ENCODE measurements around the gene IL1RAPL2.
"Not testable (repeated sequence)": the region's sequence is repeated elsewhere in the genome, so short reads cannot be mapped to it uniquely, and the experiment has no call there.

IL1RAPL2 gene

DNA sequence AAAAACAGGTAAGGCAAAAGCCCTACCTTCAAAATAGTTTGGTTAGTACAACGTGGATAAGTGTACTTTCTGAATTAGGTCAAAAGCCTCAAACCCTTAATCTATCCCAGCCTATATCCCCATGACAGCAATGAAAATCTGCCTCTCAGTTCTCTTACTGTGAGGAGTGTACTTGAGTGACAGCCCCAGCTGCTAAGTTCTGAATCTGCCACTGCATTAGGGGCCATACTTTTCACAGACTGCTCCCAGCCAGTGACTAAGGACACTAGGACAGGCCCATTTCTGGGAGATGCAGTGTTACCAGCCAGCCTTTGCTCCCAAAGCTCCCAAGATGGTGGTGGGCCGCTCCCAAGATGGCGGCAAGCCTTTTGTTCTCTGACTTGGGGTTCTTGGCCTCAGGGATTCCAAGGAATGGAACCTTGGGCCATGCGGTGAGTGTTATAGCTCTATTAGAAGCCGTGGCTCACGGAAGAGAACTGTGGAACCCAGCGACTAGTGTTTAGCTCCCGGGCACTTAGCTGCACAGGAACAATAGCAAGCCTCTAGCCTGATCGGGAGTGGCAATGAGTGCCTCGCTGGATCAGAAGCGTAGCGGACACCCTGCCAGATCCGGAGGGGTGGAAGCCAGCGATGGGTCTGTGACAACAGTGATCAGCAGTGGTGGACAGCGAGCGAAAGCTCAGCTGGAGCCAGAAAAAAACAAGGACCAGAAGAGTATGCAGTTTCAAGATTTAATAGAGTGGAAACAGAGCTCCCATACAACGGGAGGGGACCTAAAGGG lies 1080.8 kb downstream of the IL1RAPL2 start:
- no peak for DNase-seq

DNA sequence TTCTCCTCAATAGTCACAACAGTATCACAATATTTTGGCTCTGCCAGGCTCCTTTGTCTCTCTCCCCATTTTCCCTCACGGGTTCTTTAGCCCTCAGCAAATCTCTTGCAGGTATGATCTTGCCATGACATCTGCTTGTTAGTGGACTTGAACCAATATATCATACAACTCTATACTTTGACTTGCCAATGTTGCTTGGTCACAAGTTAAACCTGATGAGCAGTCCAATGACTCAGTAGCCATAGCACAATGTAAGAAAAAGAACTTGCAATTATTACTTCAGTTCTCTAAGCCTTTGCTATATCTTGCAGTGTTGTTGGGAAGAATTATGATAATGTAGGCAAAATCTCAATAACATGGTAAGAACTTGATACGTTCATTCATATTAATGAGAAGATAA lies 1081.8 kb downstream of the IL1RAPL2 start:
- no peak for DNase-seq

DNA sequence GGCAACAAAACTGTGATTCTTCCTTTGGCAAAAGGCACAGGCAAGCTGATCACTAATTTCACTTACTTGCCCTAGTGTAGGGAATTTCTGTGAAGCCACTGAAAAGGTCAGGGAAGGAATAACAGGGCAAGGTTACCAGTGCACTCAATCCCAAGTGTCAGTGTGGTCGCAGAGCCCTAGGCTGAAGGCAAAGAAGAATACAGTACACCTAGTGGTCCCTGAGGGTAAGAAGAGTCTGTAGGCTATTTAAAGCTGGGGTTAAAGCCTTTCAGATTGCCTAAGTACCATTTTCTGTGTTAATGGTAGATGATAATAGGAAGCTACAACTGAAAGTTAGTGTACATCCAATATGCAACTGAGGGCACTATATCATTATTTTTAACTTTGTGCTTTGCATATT lies 1082.7 kb downstream of the IL1RAPL2 start:
- DNase-seq: no peak

DNA sequence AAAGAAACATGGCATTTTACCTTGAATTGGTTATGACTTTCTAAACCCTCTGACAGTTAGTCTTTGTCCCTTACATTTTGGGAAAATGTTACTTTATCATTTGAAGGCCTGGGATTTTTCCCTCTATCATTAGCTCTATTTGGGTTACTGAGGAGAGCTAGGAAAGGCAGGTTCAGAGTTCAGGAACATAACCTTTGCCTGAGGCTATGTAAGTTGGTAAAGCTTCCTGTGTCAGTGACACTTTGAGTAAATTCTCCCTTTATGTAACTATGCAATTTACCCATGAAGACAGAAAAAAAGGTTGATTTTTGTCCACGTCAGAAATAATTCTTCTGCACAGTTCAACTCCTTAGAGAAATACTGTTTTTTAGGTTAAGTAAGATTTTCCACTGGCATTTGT lies 1084.6 kb downstream of the IL1RAPL2 start:
- no peak for DNase-seq

DNA sequence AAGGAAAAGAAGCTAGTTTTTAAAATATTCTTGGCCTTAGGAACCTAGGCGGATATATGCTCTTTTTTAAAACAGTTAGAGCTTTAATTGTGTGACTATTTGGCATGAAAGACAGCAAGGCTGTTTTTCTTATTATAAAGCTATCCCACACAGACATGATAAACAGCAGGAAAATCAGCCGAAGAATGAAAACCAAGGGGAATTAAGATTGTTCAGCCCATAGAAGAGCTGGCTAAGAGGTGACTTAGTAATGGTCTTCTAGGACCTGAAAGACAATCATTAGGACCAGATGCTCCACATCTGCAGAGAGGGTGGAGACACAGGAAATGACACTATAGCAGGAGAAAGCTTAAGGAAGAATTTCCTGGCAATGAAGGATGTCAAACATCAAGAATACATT lies 1085.0 kb downstream of the IL1RAPL2 start:
- DNase-seq: no peak

DNA sequence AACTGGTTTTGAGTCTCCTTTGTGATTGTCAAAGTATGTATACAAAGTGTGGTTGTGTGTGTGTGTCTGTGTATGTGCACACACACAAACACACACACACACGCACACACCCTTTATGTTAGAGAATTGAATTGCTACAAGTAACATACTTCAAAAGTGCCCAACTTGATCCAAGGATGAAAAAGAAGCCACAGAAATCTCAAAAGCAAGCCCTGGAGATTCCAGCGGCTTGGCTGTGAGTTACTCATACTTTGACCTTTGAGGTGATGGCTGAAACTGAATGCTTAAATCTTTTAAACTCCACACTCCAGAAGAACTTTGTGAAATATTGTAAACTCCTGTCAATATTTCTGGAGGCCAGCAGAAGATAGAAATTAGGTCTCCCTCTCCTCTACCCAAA lies 1087.9 kb downstream of the IL1RAPL2 start:
- no peak for DNase-seq

DNA sequence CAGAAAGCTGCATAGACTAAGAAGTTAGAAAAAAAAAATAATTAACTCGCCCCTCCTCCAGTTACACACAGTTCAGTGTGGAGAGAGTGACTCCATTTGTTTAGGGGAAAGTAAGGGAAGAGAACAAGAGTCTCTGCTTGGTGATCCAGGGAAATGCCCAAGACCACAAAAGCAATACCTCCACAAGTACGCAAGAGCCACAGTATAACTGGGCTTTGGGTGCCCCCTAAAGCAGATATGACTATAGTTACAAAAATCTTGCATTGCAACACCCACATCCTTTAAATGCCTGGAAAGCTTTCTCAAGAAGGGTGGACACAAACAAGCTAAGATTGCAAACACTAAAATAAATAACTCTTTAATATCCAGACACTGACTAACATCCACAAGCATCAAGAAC lies 1092.1 kb downstream of the IL1RAPL2 start:
- DNase-seq: no peak

DNA sequence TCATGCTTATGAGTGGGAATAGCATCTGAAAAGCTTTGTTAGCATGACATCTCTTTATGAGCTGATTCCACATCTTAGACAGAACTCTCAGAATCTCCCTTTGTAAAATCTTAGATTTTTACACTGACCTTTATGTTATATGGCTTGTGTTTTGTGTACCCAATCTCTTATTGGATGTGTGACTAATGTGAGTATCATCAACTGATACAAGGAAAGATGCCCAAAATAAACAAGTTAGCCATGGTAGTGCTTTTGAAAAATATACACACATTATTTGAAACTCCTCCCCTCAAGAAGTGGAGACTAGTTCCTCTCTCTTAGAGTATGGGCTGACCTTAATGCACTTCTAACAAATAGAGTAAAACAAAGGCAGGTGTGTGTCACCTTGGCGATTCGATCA lies 1096.2 kb downstream of the IL1RAPL2 start:
- no peak for DNase-seq

DNA sequence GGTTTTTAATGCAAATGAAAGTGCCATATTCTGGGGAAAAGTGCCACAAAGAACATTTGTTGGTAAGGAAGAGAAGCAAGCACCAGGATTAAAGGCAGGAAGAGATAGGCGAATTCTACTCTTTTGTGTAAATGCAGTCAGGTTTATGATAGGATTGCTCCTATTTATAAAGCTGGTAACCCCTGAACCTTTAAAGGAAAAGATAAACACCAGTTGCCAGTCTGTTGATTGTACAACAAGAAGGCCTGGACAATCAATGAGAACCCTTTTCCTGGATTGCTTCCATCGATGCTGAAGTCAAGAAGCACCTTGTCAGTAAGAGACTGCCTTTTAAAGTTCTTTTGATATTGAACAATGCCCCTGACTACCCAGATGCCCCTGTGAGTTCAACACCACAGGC lies 1098.2 kb downstream of the IL1RAPL2 start:
- no peak for DNase-seq

DNA sequence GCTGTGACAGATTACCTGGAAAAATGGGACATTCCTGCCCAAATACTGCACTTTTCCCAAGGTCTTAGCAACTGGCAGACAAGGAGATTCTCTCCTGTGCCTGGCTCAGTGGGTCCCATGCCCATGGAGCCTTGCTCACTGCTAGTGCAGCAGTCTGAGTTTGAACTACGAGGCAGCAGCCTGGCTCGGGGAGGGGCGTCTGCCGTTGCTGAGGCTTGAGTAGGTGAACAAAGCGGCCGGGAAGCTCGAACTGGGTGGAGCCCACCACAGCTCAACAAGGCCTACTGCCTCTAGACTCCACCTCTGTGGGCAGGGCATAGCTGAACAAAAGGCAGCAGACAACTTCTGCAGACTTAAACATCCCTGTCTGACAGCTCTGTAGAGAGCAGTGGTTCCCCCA lies 1118.3 kb downstream of the IL1RAPL2 start:
- DNase-seq: not testable (repeated sequence)

DNA sequence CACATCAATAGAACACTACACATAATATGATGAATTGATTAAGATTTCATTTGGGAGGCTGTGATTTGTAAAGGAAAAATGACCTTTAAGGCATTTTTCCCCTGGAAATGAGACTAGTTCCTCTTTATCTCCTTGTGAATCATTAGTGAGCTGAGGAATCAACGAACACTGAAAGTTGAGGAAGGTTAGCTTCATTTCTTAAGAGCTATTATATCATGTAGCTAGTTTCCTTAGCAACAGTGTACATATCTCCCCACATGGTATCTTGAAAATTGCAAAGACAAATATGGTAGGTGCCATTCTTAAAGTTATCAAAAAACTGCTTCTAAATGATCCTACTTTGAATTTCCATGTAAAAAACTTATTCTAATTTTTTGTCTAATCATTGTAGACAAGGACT lies 1128.8 kb downstream of the IL1RAPL2 start:
- no peak for DNase-seq

DNA sequence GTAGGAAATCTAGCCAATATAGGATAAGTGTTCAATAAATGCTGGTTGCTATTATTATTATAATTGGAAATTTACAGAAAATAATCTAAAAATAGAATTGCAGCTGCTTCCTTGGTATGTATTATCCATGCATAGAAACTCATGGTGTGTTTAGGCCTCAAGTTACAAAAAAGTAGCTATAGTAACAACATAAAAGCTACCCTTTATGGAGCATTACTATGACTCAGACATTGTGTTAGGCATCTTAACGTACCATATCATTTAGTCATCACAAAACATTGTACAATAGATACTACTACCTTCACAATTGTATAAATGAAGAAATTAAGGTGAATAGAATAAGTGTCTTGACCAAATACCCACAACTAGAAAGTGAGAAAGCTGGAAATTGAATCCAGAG lies 1129.5 kb downstream of the IL1RAPL2 start:
- no peak for DNase-seq

DNA sequence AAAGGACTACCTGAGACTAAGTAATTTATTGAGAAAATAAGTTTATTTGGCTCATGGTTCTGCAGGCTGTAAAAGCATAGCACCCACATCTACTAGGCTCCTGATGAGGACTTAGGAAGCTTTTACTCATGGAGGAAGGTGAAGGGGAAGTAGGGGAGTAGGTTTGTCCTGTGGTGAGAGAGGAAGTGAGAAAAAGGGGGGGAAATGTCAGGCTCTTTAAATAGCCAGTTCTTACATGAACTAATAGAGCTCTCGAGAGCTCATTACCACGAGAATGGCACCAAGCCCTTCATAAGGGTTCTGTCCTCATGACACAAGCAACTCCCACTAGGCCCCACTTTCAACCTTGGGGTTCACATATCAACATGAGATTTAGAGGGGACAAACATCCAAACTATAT lies 1130.9 kb downstream of the IL1RAPL2 start:
- DNase-seq: no peak

DNA sequence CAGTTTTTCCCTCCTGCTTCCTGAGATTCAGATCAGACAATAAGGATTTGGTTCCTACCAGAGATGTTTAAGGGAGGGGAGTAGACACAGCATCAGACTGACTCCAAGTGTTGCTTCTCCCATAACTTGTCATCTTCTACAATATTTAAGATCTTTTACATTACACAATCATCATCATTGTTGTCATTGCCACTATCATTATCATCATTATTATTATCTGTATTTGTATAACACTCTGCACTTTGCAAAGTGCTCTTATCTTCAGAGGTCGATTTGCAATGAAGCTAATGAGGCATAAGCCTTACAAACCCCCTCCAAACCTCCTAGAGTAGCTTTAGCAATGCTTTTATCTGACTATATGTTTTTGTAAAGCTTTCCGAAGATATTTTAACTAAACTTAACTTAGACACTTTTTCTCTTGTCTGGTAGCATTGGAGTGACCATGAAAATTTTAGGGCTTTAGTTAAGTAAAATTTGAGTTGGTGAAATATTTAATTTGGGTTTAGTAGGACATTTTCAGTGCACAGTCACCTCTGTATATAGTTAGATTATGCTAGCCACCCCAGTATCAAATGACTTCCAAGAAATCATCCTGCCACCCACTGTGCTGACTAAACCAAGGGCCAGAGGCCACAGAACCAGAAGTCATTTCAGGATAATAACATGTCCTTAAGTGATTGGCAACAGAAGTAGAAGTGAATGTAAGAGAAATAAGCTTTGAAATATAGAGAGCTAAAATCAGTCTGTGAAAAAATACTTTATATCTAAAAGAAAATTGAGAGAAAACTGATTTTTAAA lies 1132.2 kb downstream of the IL1RAPL2 start:
- no peak for DNase-seq

DNA sequence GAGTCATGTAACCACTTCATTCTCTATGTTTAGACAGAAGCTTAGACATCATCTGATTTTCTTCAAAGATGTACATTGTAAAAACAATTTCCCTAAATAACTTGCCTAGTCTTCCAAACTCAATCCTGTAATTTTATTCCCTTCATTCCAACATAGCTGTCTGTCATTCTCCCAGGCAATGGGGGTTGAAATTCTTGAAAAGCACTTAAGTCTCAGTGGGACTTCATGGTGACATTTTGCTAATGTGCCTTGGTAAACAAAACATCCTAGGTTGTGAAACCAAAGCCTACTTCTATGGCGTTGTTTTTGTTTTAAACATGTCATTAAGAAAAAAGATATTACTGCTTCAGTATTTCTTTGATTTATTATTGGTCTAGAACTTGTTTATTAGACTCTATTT lies 1134.3 kb downstream of the IL1RAPL2 start:
- DNase-seq: no peak

DNA sequence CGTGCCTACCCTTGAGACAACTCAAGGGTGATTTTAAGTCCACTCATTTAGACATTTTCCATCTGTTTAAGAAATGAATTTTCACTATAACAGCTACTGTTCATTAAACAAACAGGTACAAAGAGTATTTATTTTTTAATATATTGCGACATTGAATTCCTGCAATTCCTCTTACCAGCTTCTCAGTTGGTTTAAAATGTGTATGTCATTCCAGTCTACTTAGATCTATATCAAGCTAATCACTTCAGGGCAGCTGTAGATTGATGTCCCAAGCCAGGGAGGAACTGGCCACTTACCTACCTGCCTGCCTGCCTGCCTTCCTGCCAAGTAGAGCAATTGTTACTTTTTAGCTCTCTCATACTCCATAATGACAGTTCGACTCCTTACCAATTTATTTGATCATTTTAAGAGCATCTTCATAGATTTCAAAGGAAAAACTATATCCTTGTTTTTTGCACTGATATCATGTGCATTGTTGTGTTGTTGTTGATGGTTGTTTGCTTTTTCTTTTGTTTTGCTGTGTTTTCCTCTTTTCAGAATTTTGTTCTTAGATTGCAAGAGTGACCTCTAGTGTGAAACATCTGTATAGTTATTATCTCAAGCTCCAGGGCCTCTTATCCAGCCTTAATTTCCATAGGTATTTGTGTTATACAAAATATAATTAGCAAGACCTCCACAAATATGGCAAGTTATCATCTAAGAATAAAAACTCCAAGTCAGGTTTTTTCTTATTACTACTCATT lies 1135.5 kb downstream of the IL1RAPL2 start:
- DNase-seq: no peak

DNA sequence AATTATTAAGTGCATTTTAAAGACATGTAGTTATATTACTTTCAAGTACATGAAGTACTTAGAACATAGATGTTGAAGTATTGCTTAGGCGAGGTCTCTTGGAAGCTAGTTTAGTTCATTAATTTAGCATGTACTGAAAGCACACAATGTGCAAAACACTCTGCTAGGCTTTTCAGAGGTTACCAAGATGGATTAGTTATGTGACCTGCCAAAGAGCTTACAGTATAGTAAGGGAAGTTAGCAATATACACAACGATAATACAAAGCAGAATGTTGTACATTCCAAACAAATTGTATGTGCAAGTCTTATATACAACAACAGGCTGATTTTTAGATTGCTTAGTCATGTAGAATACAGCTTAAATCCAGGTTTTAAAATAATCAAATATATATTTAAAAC lies 1137.9 kb downstream of the IL1RAPL2 start:
- DNase-seq: no peak

DNA sequence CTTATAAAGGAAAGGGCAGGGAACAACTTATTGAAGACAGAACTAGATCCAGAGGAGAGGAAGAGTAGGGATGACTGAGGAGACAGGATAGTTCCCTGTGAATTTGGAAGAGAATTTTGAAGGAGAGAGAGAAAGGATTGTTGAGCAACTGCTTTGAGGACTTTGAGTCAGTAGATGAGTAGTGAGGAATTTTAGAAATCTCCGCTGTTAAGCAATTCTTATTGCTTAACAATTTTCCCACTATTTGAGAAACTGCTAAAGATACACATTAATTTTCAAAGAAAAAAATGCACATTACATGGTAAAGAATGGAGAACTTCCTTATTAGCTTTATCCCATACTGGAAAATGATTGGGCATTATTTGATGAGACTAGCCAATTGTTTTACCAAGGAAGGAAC lies 1140.0 kb downstream of the IL1RAPL2 start:
- no peak for DNase-seq

DNA sequence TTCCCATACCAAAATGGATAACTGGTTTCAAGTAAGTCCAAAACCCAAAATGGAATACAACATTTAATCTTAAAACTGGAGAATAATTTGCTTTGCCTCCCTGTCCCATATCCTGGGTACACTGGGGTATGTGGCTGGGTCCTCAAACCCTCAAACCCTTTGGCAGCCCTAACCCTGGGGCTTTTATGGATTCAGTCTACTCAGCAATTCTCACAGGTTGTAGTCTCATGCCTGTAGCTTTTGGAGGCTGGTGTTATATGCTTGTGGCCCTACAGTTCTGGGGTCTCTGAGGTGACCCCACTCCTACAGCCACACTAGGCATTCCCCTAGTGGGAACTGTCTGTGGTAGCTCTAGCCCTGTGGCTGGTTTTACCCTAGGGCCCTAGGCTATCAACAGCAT lies 1145.8 kb downstream of the IL1RAPL2 start:
- no peak for DNase-seq

DNA sequence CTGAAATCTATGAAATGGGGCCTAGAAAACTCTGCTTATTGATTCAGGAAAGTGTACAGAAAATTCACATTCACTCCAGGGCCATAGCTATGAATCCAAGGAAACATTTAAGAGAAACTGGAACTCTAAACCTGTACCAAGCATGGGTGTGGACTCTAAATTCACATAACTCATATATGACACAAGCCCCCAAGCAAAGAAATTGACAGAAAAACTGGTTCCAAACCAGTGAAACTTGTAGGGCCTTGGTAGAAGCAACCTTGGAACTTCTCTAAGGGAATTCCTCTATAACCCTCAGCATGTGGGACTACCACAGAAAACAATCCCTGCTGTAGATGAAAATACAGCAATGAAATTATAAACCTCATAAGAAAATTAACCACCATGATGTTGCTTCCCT lies 1149.7 kb downstream of the IL1RAPL2 start:
- no peak for DNase-seq

DNA sequence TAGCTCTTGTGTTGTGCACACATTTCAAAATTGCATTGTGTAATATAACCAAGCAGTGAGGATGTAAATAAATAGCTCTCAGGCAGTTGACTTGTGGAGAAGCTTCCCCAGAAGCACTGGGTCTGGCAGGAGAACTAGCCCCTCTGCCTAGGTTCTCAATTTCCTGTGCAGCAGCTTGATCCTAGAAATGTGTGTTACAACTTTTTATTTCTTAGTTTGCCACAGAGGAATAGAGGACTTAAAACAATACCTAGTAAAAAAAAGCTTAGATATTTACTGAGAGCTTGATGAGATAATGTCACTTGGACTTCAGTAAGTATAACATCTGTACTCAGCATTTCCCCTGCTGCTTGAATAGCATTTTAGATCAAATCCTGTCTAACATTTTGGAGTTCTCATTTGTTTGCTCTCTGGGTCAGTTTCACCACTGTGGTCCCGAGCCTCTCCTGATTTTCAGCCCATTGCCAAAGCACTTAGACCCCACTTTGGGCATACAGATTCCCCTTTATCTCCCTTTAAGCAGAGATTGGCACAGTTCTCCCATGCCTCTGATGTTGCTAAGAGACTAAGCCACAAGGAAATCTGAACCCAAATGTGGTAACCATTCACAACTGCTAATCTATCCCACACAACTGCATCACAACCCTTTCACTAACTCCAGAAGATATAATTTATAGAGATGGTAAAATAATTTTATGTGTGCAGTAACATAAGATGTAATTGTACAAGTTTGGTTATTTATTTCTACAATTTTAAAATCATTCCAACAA lies 1158.2 kb downstream of the IL1RAPL2 start:
- no peak for DNase-seq

DNA sequence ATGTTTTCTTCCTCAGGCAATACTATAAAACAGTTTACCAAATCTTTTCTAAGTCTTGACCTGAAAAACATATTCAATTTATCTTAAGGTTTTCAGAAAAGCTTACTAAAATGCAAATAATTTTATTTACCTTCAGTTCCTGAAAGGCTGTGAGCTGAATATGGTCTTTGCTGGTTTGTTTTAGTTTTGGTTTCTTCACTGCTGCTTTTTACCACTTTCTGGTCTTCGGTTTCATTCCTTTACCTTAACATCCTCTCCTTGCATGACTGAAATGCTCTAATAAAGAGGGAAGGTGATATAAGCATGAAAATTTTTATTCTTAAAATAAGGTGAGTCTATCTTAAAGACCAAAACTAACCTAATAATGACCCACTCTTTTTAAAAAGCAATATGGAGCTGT lies 1159.2 kb downstream of the IL1RAPL2 start:
- DNase-seq: no peak

DNA sequence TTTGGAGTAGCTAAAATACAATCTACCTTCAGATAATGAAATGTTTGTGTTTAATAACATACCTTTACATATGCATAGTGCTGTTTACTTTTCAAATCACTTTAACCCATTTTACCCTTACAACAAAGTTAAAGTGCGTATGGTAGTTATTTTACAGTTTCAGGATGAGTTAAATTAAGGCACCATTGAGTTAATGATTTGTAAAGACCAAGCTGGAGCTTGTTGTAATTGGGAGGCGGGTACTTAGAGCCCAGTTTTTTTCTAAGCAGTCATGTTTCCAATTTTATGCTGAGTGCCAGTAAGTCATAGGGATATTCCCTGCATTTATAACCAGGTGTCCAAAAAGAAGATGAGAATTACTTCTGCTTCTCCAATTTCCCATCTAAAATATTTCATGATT lies 1172.2 kb downstream of the IL1RAPL2 start:
- DNase-seq: no peak

All from NCI-H748 treated with DMSO at 0.1 percent for 48 hours (cell line).